GM18520 (cell line): ENCODE results near the gene PTGER4.

Source experiments
- ATAC-seq: cut with Tn5 transposase; IDR thresholded peaks from one replicate; pipeline ENCODE4 v1.9.1; 2021; ENCODE audit not compliant: unreplicated experiment

The PTGER4 gene

GRCh38 chr5:40669606-40670390 lies 9.9 kb upstream of the PTGER4 start:
- ATAC-seq: no peak

DNA sequence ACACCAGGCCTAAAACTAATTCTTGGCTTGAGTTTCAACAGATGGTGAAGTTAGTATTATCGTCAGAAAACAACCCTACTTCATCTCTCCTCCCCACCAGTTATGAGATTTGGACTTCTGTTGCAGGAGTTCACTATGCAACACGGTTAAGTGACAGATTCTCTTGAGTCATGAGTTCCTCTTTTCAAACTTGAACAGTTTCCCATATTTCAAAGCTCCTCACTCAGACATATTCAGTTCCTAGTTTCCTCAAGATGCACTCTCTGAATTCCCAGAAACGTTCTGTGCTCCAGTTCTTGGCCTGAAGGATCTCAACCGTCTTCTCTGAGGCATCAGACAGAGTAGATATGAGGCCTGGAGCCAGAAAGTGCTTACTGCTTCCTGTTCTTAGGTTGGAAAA lies 7.3 kb upstream of the PTGER4 start:
- no peak for ATAC-seq

DNA sequence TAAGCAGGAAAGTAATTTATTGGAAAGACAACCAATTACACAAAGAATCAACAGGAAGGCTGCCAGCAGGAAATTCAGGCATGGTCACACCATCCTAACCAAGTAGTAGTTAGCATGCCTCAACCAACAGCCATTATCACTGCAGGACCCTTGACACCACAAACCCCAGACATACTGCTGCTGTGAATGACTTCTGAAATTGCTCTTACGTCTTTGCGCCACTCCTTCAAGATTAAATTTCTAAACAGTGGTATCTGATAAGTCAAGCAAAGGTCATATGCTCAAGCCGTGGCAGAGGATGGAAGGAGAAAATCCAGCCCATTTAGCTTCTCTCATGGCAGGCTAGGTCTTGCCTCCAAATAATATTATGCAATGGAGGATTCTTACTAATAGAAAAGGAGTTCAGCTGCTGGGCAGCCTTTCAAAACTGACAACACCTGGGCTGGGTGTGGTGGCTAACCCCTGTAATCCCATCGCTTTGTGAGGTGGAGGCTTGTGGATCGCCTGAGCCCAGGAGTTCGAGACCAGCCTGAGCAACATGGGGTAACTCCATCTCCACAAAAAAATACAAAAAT lies 5.0 kb upstream of the PTGER4 start:
- ATAC-seq: no peak

DNA sequence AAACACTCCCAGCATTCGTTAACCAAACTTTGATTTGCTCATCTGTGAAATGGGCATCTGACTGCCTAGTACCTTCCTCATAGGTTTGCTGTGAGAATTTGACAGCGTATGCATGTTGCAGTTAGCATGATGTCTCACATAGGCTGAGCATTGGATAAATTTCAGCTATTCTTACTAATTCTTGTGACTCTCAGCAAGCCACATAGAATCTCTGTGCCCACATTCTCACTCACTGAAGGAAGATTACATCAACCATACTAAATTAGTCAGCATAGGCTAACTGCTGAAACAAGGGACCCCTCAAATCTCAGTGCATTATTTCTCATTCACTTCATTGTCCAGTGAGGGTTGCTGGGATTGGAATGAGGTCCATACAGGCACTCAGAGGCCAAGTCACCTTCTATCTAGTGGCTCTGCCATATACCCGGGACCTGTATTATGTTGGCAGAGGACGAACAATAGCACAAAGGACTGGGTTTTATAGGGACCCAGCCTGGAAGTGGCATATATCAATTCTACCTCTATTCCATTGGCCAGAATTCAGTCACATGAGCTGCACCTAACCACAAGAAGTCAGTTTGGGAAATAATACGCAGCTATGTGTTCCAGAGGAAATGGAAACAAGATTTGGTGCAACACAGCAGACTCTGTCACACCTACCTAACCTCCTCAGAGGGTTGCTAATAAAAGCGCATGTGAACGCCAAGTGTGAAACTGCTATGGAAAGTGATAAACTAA lies 4.2 kb upstream of the PTGER4 start:
- no peak for ATAC-seq

GRCh38 chr5:40676613-40677343 lies 2.9 kb upstream of the PTGER4 start:
- no peak for ATAC-seq

DNA sequence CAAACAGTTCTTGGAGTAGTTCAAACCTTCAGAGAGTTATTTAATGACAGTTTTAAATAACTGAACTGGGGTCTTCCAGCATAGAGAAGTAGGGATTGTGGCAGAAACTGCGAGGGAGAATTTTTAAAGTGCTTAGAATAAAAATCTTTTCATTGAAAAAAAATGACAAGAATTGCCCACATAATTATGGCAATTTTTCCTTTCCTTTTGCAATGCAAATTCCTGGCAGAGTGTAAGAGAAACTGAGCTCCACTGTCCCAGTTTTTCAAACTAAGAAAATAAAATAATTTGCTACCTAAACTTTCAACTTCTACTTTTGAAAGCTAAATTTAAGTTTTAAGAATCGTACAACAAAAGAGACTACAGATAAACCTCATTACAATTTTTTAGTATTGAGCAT lies 2.3 kb upstream of the PTGER4 start:
- no peak for ATAC-seq

DNA sequence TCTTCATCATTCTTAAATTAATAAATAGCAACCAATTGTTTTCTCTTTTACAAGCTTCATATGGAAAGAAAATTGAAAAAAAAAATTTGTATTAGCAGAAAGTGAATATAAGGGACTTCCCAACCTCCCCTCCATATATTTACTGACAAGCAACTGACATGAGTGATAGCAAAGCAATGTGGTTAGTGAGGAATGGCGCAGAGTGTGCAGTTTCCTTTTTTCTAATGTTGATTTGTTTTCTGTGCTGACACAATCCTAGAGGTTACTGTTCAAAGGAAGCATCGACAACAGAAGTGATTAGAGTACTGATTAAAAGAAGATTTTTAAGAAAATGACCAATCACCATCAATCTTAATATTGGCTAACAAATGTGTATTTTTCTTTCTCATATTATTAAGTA lies 1.7 kb upstream of the PTGER4 start:
- ATAC-seq: no peak

GRCh38 chr5:40678460-40679147 lies 1.1 kb upstream of the PTGER4 start:
- no peak for ATAC-seq

- peak; percentile 49 for ATAC-seq
Observed at GRCh38 chr5:40679148-40679912, 385 bp upstream of the PTGER4 start.

DNA sequence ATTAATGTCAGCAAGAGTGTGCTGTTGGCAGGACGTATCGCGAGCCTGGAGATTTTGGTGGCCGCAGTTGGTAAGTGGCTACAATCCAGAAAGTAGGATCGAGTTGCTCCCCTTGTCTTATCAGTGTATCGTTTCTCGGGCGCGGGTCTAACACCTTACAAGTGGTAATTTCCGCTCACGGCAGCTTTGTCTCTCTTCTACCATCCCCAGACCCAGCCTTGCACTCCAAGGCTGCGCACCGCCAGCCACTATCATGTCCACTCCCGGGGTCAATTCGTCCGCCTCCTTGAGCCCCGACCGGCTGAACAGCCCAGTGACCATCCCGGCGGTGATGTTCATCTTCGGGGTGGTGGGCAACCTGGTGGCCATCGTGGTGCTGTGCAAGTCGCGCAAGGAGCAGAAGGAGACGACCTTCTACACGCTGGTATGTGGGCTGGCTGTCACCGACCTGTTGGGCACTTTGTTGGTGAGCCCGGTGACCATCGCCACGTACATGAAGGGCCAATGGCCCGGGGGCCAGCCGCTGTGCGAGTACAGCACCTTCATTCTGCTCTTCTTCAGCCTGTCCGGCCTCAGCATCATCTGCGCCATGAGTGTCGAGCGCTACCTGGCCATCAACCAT lies 1.1 kb downstream of the PTGER4 start:
- ATAC-seq: no peak

DNA sequence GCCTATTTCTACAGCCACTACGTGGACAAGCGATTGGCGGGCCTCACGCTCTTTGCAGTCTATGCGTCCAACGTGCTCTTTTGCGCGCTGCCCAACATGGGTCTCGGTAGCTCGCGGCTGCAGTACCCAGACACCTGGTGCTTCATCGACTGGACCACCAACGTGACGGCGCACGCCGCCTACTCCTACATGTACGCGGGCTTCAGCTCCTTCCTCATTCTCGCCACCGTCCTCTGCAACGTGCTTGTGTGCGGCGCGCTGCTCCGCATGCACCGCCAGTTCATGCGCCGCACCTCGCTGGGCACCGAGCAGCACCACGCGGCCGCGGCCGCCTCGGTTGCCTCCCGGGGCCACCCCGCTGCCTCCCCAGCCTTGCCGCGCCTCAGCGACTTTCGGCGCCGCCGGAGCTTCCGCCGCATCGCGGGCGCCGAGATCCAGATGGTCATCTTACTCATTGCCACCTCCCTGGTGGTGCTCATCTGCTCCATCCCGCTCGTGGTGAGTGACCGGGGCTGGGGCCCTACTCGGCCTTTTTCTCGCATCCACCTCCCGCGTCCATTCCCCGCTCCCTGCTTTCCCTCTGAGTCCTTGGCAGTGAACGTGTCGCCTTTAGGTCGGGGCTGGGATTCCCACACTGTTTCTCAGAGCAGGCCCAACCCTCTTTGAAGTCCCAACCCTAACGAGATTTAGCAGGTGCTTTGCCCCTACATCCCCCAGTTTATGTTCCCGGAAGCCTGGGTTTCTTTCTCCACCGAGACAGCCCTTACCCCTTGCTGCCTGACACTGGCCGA lies 1.8 kb downstream of the PTGER4 start:
- ATAC-seq: no peak

DNA sequence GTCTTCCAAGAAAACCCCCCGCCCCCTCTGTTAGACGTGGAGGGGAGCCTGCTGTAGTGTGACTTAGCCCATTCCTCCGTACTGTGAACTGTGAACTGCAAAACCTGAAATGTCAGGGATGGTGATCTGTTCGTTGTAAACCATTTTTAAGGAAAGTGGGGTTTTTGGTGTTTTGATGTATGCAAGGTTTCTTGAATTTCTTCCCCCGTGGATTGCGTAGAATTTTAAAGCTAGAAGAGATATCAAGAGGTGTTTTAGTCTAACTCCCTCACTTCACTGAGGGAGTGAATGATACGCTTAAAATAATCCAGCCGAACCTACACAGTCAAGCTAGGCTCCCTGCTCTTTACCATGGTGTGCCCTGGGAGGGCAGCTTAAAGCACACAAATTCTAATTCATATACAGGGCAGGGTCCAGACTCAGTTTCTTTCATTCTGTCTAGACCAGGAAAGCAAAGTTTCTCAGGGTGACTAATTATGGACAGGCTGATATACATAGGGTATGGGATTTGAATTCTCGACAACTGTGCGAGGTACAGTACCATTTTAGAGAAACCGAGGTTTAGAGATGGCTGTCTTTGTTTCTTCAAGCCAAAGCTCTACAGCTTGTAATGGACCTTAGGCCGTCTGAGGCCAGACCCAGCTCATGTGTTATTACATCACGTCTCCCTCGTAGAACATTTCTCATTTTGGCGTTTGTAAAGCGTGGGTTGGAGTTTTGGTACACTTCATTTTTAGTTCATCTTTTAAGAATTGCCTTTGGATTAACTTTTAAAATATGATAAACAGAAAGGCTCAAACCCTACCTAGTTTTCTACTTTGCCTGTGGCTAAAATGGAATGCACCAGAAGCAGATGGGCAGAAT lies 2.7 kb downstream of the PTGER4 start:
- ATAC-seq: no peak

GRCh38 chr5:40683305-40683704 lies 3.6 kb downstream of the PTGER4 start:
- ATAC-seq: no peak

GRCh38 chr5:40685193-40685592 lies 5.5 kb downstream of the PTGER4 start:
- ATAC-seq: no peak

- no peak for ATAC-seq
Observed at GRCh38 chr5:40685976-40686486, 6.3 kb downstream of the PTGER4 start.

DNA sequence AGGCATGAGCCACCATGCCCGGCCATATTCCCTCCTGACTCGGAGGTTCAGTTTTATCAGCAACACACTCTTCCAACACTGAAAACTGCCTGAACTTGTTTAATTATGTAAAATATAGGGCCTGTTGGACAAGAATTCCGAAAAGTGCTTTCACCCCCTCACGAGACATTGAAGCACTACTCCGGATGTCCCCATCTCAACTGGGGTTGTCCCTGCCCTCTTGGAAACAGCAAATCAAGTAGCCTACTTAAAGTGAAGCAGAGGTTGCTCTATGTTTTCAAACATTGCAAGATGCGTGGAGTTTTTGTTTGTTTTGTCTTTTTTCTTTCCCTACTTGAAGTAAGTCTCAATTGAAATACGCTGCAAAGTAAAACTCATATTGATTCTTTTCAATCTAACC lies 7.6 kb downstream of the PTGER4 start:
- no peak for ATAC-seq

- ATAC-seq: peak; percentile 66
Observed at GRCh38 chr5:40688127-40688761, 8.5 kb downstream of the PTGER4 start.
